Mucosa of descending colon (tissue), 3 donors: Measurements from ENCODE around the gene ZDHHC11B. TPM values are rescaled to one million over a fixed set of nuclear protein-coding genes. Genes with fewer than 3 reads are reported as not detected.
A peak's percentile ranks its signal among the peaks of the same experiment; 100 is the strongest.
"Not testable (repeated sequence)": the region's sequence is repeated elsewhere in the genome, so short reads cannot be mapped to it uniquely, and the experiment has no call there.

Experiments used
- ATAC-seq: fragments of 200-7000 bp; cut with Tn5 transposase; one replicate; pipeline ENCODE4 v1.9.1; 2020; ENCODE audit warnings: mild to moderate bottlenecking, moderate library complexity
- DNase-seq, 3 donors: peaks; one replicate each; pipeline ENCODE4 v3.0.0-alpha.2; 2020
- H3K36me3 ChIP-seq: fragments of 200-600 bp; one replicate; pipeline ENCODE4 v1.8.0; 2021; ENCODE audit warnings: low read depth, mild to moderate bottlenecking
- H3K4me1 ChIP-seq: fragments of 200-600 bp; one replicate; pipeline ENCODE4 v1.8.0; 2021; ENCODE audit warnings: low read depth, mild to moderate bottlenecking
- H3K4me3 ChIP-seq: fragments of 200-600 bp; one replicate; pipeline ENCODE4 v1.8.0; 2021; ENCODE audit warnings: mild to moderate bottlenecking
- H3K9me3 ChIP-seq: fragments of 200-600 bp; one replicate; pipeline ENCODE4 v1.8.0; 2021; ENCODE audit warnings: mild to moderate bottlenecking
- intact Hi-C, 2 donors: fragments of 100-400 bp; cut with DNase I in 1 of 2; cut with micrococcal nuclease in 1 of 2; formaldehyde crosslinking; loops; one replicate each; pipeline versions ENCODE4 v1.11.0 to v1.11.1; 2022; cut with DNase I, micrococcal nuclease
- total RNA-seq, 3 donors: library from RNA; stranded (reverse); fragmentation: NEBNext Ultra II Directional in 2 of 3; extraction: Animal tissue kit (Norgen Biotek cat#: 25700) in 2 of 3; gene quantifications; one replicate each; pipeline versions ENCODE4 v1.2.1 to v1.2.4, GENCODE V29; 2021 to 2023
- TF ChIP-seq, protein P1 (sequence below): fragments of 200-600 bp; IDR thresholded peaks from one replicate; pipeline ENCODE4 v1.8.0; 2022; ENCODE audit warnings: antibody characterized with exemption, mild to moderate bottlenecking
- donor health status: DM: no; HTN: no; CAD: no; lungs with moderate emphysema.
- donor health status: DM: no; HTN: no; CAD: no.
- donor health status: DM: no; HTN: yes; CAD: no.

Gene ZDHHC11B
- total RNA-seq, 3 donors from 2014 or later, result 0.41 to 6.4 (median 4.6) TPM

GRCh38 chr5:757931-758697 lies 26.4 kb downstream of the ZDHHC11B start:
- Histone ChIP-seq H3K9me3 (no peaks in the 10 kb centered on the region), H3K4me1 (peaks cover 31% of the 10 kb centered on the region), H3K36me3 (no peaks in the 10 kb centered on the region), H3K4me3 (no peak overlapping the region)
- ATAC-seq, result peak; percentile 67
- DNase-seq, result peak; percentile 60 to 70 (median 61)
- intact Hi-C loops, result no loop called here
- TF ChIP-seq, protein P1, sequence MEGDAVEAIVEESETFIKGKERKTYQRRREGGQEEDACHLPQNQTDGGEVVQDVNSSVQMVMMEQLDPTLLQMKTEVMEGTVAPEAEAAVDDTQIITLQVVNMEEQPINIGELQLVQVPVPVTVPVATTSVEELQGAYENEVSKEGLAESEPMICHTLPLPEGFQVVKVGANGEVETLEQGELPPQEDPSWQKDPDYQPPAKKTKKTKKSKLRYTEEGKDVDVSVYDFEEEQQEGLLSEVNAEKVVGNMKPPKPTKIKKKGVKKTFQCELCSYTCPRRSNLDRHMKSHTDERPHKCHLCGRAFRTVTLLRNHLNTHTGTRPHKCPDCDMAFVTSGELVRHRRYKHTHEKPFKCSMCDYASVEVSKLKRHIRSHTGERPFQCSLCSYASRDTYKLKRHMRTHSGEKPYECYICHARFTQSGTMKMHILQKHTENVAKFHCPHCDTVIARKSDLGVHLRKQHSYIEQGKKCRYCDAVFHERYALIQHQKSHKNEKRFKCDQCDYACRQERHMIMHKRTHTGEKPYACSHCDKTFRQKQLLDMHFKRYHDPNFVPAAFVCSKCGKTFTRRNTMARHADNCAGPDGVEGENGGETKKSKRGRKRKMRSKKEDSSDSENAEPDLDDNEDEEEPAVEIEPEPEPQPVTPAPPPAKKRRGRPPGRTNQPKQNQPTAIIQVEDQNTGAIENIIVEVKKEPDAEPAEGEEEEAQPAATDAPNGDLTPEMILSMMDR, result no peak

DNA sequence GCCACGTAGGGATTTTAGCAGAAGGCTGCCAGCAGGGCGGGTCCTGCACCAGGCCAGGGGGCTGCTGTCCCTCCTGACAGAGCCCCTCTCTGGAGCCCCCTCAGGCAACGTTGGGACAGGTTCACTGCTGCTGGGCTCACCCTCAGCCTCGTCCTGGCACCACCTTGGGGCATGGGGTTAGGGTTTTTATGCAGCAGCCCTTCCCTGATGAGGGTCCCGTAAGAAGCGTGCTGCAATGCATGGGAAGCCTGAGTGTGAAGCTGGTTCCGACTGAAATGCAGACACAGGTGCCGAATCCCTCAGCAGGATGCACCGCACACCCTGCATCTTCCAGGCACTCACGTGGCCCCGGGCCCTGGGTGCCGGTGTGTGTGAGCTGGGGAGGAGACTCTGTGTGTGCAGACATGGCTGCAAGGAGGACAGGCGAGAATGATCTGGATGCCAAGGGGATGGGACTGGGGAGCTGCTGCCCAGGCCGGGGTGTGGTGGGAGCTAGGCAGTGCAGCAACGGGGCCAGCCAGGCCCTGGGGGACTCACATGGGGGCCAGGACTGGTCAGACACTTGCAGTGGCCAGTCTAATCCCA lies 27.1 kb downstream of the ZDHHC11B start:
- no peak for DNase-seq
- no peak for ATAC-seq
- Histone ChIP-seq H3K36me3 (no peaks in the 10 kb centered on the region), H3K4me3 (no peak overlapping the region), H3K9me3 (no peaks in the 10 kb centered on the region), H3K4me1 (peaks cover 31% of the 10 kb centered on the region)
- TF ChIP-seq, protein P1, result no peak
- intact Hi-C loops, result no loop called here

- intact Hi-C loops, result no loop called here
- H3K36me3 ChIP-seq, result no peaks in the 10 kb centered on the region
- TF ChIP-seq, protein P1, result no peak
- H3K9me3 ChIP-seq, result no peaks in the 10 kb centered on the region
- peak; percentile 57 for ATAC-seq
- DNase-seq, result peak; percentile 49 to 58 (median 52)
- H3K4me1 ChIP-seq, result peaks cover 31% of the 10 kb centered on the region
- no peak overlapping the region for H3K4me3 ChIP-seq
Measured at GRCh38 chr5:756865-757345, 27.6 kb downstream of the ZDHHC11B start.

- intact Hi-C loops, result no loop called here
- TF ChIP-seq, protein P1, result no peak
- H3K9me3 ChIP-seq, result no peaks in the 10 kb centered on the region
- no peaks in the 10 kb centered on the region for H3K36me3 ChIP-seq
- peaks cover 31% of the 10 kb centered on the region for H3K4me1 ChIP-seq
- peak; percentile 4 for ATAC-seq
- peak in 1 of 3 donors; percentile 48 for DNase-seq
- no peak overlapping the region for H3K4me3 ChIP-seq
Measured at GRCh38 chr5:756171-756570, 28.4 kb downstream of the ZDHHC11B start.

DNA sequence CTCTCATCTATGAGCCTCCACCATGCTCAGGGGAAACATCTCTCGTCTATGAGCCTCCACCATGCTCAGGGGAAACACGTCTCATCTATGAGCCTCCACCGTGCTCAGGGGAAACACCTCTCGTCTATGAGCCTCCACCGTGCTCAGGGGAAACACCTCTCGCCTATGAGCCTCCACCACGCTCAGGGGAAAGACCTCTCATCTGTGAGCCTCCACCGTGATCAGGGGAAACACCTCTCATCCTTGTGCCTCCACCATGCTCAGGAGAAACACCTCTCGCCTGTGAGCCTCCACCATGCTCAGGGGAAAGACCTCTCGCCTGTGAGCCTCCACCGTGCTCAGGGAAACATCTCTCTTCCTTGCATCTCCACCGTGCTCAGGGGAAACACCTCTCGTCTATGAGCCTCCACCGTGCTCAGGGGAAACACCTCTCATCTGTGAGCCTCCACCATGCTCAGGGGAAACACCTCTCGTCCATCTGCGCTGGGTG lies 30.3 kb downstream of the ZDHHC11B start:
- H3K36me3 ChIP-seq, intact Hi-C loops, DNase-seq, ATAC-seq, H3K4me3 ChIP-seq, H3K9me3 ChIP-seq: not testable (repeated sequence)
- peaks cover 25% of the 10 kb centered on the region for H3K4me1 ChIP-seq

DNA sequence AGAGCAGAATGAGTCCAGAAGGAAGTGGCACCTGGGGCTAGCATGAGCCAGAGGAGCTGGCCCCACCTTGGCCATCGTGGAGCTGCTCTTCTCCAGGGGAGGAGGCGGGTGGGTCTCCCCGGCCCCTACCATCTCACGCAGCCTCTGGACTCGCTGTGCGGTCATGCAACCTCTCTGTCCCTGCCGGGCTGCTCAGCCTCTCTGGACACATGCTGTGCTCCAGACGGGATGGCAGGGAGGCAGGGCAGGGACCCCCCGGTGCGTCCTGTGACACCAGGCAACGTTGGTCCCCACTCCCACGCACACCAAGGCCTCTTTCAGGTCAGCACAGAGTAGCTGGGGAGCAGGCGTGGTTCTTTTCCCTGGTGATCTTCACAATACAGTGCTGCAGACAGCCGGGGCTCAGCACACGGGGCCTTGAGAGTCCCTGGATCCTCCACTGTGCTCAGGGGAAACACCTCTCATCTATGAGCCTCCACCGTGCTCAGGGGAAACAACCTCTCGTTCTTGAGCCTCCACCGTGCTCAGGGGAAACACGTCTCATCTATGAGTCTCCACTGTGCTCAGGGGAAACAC lies 30.9 kb downstream of the ZDHHC11B start:
- H3K36me3 ChIP-seq, ATAC-seq, DNase-seq, H3K9me3 ChIP-seq, intact Hi-C loops, H3K4me3 ChIP-seq: not testable (repeated sequence)
- peaks cover 20% of the 10 kb centered on the region for H3K4me1 ChIP-seq

DNA sequence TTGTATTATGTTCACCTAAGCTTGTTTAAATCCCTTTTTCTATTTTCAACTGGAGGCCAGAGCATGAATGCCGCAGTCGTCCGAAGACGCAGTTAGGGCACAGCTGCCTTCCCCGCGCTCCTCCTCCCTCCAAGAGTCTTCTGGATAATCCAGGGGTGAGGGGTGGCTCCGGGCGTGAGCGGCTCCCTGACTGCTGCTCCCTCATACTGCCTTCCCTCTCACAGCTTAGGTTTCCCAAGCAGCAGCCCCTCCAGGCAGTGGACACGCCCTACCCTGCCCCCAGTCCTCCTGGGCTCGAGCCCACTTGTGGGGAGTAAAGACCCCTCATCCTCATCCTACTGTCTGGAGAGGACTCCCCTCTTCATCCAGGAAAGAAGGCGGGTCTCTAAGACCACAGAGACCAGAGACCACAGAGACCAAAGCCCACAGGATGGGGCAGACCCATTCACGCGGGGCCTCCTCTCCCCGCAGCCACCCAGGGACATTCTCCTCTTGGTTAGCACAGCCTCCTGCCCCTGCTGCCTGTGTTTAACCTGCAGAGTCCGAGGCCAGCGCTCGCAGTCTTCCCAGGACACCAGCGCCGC lies 31.9 kb downstream of the ZDHHC11B start:
- ATAC-seq, intact Hi-C loops: not testable (repeated sequence)

DNA sequence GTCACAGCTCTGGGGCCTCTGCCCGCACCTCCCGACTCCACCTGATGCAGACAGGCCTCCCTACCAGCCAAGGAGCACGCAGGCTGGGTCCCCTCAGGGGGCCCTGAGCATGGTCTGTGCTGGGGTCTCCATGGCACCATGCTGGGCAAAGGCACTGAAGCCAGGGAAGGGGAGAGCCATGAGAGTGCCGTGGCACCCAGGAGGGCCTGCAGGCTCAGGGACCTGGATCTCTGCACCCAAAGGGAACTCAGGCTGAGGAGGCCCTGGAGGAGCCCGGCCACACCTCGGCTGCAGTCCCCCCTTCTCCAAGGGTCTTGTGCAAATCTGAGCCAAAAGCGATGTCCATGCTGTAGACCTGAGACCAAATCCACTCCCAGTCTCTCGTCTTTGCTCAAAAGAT lies 32.5 kb downstream of the ZDHHC11B start:
- intact Hi-C loops, H3K4me1 ChIP-seq, ATAC-seq, DNase-seq, H3K36me3 ChIP-seq, H3K4me3 ChIP-seq, H3K9me3 ChIP-seq: not testable (repeated sequence)

More for the DNA sequence above, 31.9 kb downstream of the ZDHHC11B start:
- not testable (repeated sequence) for H3K9me3 ChIP-seq, H3K4me1 ChIP-seq, H3K4me3 ChIP-seq, H3K36me3 ChIP-seq, DNase-seq
